CD1c-positive myeloid dendritic cell (primary cell): ENCODE results near the gene TGFBR1.

Experiments used
- DNase-seq: peaks from one replicate; pipeline ENCODE4 v3.0.0-alpha.2; 2016; ENCODE audit errors: extremely low spot score

Gene TGFBR1

GRCh38 chr9:99135456-99135855, 30.5 kb downstream of the TGFBR1 start:
- no peak for DNase-seq

GRCh38 chr9:99137225-99137624, 32.3 kb downstream of the TGFBR1 start:
- peak; percentile 68 for DNase-seq

GRCh38 chr9:99137891-99138290, 33.0 kb downstream of the TGFBR1 start:
- DNase-seq, result no peak

GRCh38 chr9:99138424-99139284, 33.7 kb downstream of the TGFBR1 start:
- no peak for DNase-seq

GRCh38 chr9:99139868-99140267, 35.0 kb downstream of the TGFBR1 start:
- no peak for DNase-seq

- peak; percentile 64 for DNase-seq
These were observed 35.9 kb downstream of the TGFBR1 start for GRCh38 chr9:99140685-99141314.

GRCh38 chr9:99141849-99142248, 36.9 kb downstream of the TGFBR1 start:
- DNase-seq, result no peak

- DNase-seq, result no peak
These were observed 37.4 kb downstream of the TGFBR1 start for GRCh38 chr9:99142275-99142674.

- DNase-seq, result no peak
These were observed 38.7 kb downstream of the TGFBR1 start for GRCh38 chr9:99143655-99144054.

- DNase-seq, result no peak
These were observed 40.1 kb downstream of the TGFBR1 start for GRCh38 chr9:99144966-99145365.

GRCh38 chr9:99146574-99146973, 41.7 kb downstream of the TGFBR1 start:
- no peak for DNase-seq

GRCh38 chr9:99147177-99147576, 42.3 kb downstream of the TGFBR1 start:
- DNase-seq, result no peak

GRCh38 chr9:99150451-99151171, 45.7 kb downstream of the TGFBR1 start:
- DNase-seq, result no peak

- DNase-seq, result no peak
These were observed 49.4 kb downstream of the TGFBR1 start for GRCh38 chr9:99154356-99154755.

- DNase-seq, result no peak
These were observed 50.8 kb downstream of the TGFBR1 start for GRCh38 chr9:99155736-99156135.

GRCh38 chr9:99158629-99159028, 53.7 kb downstream of the TGFBR1 start:
- no peak for DNase-seq

GRCh38 chr9:99160173-99160572, 55.3 kb downstream of the TGFBR1 start:
- no peak for DNase-seq

GRCh38 chr9:99162759-99163364, 57.9 kb downstream of the TGFBR1 start:
- peak; percentile 62 for DNase-seq

- no peak for DNase-seq
These were observed 61.2 kb downstream of the TGFBR1 start for GRCh38 chr9:99166149-99166548.

- no peak for DNase-seq
These were observed 62.2 kb downstream of the TGFBR1 start for GRCh38 chr9:99167119-99167518.

- no peak for DNase-seq
These were observed 62.8 kb downstream of the TGFBR1 start for GRCh38 chr9:99167694-99168093.

GRCh38 chr9:99169086-99169485, 64.2 kb downstream of the TGFBR1 start:
- no peak for DNase-seq
